Esophagus muscularis mucosa (tissue), 4 donors: ENCODE results near the gene RGS2. TPM values are rescaled to one million over a fixed set of nuclear protein-coding genes. Genes with fewer than 3 reads are reported as not detected.

Experiments used
- DNase-seq: peaks from one replicate; pipeline ENCODE4 v3.0.0-alpha.2; 2017; ENCODE audit errors: extremely low spot score
- H3K27ac ChIP-seq, 4 donors: fragments of 200-600 bp; sonication (generic); replicated peaks in 1 of 4; 1 replicate in 3 of 4; 2 replicates in 1 of 4; pipeline ENCODE4 v1.5.1; 2016 to 2019; ENCODE audit warnings: mild to moderate bottlenecking in 1 of 4
- H3K27me3 ChIP-seq, 4 donors: fragments of 200-600 bp; sonication (generic); one replicate each; pipeline versions ENCODE4 v1.5.1 to v1.6.0; 2016 to 2019
- H3K36me3 ChIP-seq, 4 donors: fragments of 200-600 bp; sonication (generic); one replicate each; pipeline ENCODE4 v1.5.1; 2016 to 2019
- H3K4me1 ChIP-seq, 4 donors: fragments of 200-600 bp; sonication (generic); one replicate each; pipeline ENCODE4 v1.5.1; 2016 to 2019
- H3K4me3 ChIP-seq, 4 donors: fragments of 200-600 bp; sonication (generic); 1 replicate in 2 of 4; 2 replicates in 2 of 4; pipeline ENCODE4 v1.5.1; 2016 to 2019; ENCODE audit warnings: mild to moderate bottlenecking in 4 of 4, moderate library complexity in 1 of 4
- H3K9me3 ChIP-seq, 4 donors: fragments of 200-600 bp; sonication (generic); 1 replicate in 3 of 4; 2 replicates in 1 of 4; pipeline ENCODE4 v1.5.1; 2016 to 2019
- EP300 ChIP-seq: sonication (generic); formaldehyde crosslinking; IDR thresholded peaks from one replicate; pipeline ENCODE4 v1.6.1; 2017; ENCODE audit warnings: antibody characterized with exemption
- POLR2A ChIP-seq: fragments of 450-650 bp; IDR thresholded peaks from one replicate; pipeline ENCODE4 v1.6.1; 2017; ENCODE audit warnings: antibody characterized with exemption, moderate library complexity, mild to moderate bottlenecking, low read depth
- POLR2AphosphoS5 ChIP-seq, 2 donors: sonication (generic); formaldehyde crosslinking; IDR thresholded peaks; one replicate each; pipeline ENCODE4 v1.6.1; 2017; ENCODE audit warnings: antibody characterized with exemption in 2 of 2
- WGBS: methylation state at CpG from one replicate; pipeline ENCODE4 v1.1.5; 2018; 5-methylcytosine and 5-hydroxymethylcytosine counted together
- intact Hi-C: fragments of 100-400 bp; cut with DNase I; formaldehyde crosslinking; loops from one replicate; pipeline ENCODE4 v1.15.1; 2023
- total RNA-seq, 4 donors: library from RNA; depleted of rRNA; stranded (reverse); fragments of >200 nt; gene quantifications; one replicate each; pipeline versions ENCODE4 v1.1.0 to v1.2.1, GENCODE V29; 2016
- TF ChIP-seq, protein P1 (sequence below), 3 experiments: fragments of 200-600 bp in 2 of 3; fragments of 450-650 bp in 1 of 3; sonication (generic) in 2 of 3; IDR thresholded peaks; one replicate each; pipeline ENCODE4 v1.5.1; 2017 to 2019; ENCODE audit warnings: antibody characterized with exemption in 3 of 3, mild to moderate bottlenecking in 2 of 3, moderate library complexity in 1 of 3

The RGS2 gene
- total RNA-seq, 4 donors from 2014 or later, result 337 to 754 (median 525) TPM

DNA sequence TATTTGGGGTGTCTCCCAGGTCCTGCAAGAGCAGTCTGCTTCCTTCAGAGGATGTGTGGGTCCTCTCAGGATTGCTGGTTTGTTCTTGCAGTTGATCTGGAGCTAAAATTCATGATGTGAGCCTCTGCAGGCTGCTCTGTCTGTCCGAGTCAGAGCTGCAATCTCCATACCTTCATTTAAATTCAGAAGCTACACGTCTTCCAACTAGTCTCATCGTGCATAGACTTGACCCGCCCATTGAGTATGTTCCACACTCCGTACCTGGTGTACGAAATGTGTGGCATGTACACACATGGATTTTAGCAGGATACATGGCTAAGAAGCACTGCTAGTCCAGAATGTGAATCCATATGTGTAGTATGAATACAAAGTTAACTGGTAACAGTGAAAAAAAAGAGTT, 25.0 kb upstream of the RGS2 start:
- Histone ChIP-seq H3K36me3 (no peaks in the 10 kb centered on the region), H3K4me3 (no peak overlapping the region), H3K27me3 (no peaks in the 10 kb centered on the region), H3K4me1 (no peaks in the 10 kb centered on the region), H3K9me3 (no peaks in the 10 kb centered on the region), H3K27ac (no peak overlapping the region)
- intact Hi-C loops, result no loop called here
- 85% methylated on average over 6 of the region's 6 CpGs for WGBS
- TF ChIP-seq POLR2AphosphoS5 (IDR thresholded peaks at IDR 0.05) (no peak), EP300 (no peak), POLR2A (no peak)
- TF ChIP-seq, protein P1, sequence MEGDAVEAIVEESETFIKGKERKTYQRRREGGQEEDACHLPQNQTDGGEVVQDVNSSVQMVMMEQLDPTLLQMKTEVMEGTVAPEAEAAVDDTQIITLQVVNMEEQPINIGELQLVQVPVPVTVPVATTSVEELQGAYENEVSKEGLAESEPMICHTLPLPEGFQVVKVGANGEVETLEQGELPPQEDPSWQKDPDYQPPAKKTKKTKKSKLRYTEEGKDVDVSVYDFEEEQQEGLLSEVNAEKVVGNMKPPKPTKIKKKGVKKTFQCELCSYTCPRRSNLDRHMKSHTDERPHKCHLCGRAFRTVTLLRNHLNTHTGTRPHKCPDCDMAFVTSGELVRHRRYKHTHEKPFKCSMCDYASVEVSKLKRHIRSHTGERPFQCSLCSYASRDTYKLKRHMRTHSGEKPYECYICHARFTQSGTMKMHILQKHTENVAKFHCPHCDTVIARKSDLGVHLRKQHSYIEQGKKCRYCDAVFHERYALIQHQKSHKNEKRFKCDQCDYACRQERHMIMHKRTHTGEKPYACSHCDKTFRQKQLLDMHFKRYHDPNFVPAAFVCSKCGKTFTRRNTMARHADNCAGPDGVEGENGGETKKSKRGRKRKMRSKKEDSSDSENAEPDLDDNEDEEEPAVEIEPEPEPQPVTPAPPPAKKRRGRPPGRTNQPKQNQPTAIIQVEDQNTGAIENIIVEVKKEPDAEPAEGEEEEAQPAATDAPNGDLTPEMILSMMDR (IDR thresholded peaks at IDR 0.05), result no peak
- DNase-seq, result no peak

DNA sequence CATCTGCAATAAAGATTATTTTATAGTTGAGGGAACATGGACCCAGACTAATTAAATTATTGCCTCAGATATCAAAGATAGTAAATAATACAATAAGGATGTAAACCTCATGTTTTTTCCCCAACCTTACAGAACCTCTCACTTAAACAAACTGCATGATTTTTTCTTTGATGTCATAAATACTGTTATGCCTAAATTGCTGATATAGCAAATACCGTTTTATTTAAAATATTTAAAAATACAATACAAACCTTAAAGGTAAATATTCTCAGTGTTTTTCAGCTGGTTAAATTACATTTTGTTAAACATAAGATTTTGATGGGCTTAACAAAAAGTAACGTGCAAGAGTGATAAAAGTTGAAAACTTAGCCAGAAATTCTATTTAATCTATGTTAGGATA, 24.4 kb upstream of the RGS2 start:
- 85% methylated on average over 2 of the region's 2 CpGs for WGBS
- H3K9me3 ChIP-seq, result no peaks in the 10 kb centered on the region
- intact Hi-C loops, result no loop called here
- no peaks in the 10 kb centered on the region for H3K4me1 ChIP-seq
- DNase-seq, result no peak
- no peaks in the 10 kb centered on the region for H3K36me3 ChIP-seq
- no peaks in the 10 kb centered on the region for H3K27me3 ChIP-seq
- H3K4me3 ChIP-seq, result no peak overlapping the region
- H3K27ac ChIP-seq, result no peak overlapping the region
- TF ChIP-seq POLR2AphosphoS5 (IDR thresholded peaks at IDR 0.05) (no peak), POLR2A (no peak), EP300 (no peak)
- TF ChIP-seq, protein P1 (IDR thresholded peaks at IDR 0.05), result no peak

DNA sequence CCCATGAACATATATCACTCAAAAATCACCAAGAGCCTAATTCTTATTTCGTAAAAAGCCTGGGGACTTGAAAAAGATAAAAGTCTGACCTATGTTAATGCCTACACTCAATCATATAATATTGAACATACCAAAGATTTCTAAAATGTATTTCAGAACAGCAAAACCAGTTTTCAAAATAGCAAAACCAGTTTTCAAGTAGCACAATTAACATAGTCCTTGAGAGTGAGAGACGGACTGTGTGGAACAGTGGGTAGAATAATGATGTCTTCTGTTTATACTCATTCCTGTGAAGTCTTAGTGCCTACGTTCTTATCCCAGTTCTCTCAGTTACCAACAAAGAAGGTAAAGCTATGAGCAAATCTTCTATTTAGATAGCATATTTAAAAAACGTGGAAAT, 22.3 kb upstream of the RGS2 start:
- TF ChIP-seq, protein P1 (IDR thresholded peaks at IDR 0.05), result no peak
- TF ChIP-seq POLR2AphosphoS5 (IDR thresholded peaks at IDR 0.05) (no peak), POLR2A (no peak), EP300 (no peak)
- Histone ChIP-seq H3K27ac (no peak overlapping the region), H3K9me3 (no peaks in the 10 kb centered on the region), H3K4me3 (no peak overlapping the region), H3K27me3 (no peaks in the 10 kb centered on the region), H3K36me3 (no peaks in the 10 kb centered on the region), H3K4me1 (no peaks in the 10 kb centered on the region)
- DNase-seq, result no peak
- intact Hi-C loops, result no loop called here
- 85% methylated on average over 4 of the region's 4 CpGs for WGBS

DNA sequence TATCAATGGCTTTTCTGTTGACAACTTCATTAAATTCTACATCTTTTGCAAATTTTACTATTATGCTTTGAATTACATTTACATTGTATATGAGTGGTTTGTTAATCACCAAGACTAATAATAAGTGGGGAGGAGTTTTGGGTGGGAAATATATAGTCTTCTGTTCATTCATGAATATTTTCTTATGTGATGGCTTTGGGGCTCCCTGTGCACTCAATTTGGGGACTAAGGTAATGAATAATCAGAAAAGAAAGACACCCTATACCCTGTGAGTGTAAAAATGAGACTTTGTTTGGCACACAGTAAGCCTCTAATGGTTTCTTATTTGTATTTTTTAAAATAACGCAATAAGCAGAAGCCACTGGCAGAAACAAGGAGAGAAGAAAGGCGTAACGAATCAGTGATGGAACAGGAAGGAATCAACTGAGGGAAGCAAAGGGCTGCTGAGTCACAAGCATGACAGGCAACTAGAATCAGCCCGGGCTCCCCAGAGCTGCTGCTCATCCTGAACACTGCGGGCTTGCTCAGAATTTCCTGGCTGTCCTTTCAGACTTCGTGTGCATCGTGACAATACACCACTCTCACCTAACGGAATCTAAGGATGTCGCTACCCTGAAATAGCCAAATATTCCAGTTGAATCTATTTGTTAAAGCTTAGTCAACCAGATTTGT, 20.8 kb upstream of the RGS2 start:
- Histone ChIP-seq H3K9me3 (no peaks in the 10 kb centered on the region), H3K4me1 (no peaks in the 10 kb centered on the region), H3K27me3 (no peaks in the 10 kb centered on the region), H3K27ac (peak overlapping the region in 1 of 4 donors; percentile 7), H3K36me3 (no peaks in the 10 kb centered on the region), H3K4me3 (no peak overlapping the region)
- no peak for TF ChIP-seq EP300
- peak; percentile 14 to 38 for TF ChIP-seq POLR2AphosphoS5 (IDR thresholded peaks at IDR 0.05)
- no peak for TF ChIP-seq POLR2A
- TF ChIP-seq, protein P1 (IDR thresholded peaks at IDR 0.05), result no peak
- intact Hi-C loops, result no loop called here
- WGBS, result 42% methylated on average over 9 of the region's 9 CpGs
- DNase-seq, result no peak

DNA sequence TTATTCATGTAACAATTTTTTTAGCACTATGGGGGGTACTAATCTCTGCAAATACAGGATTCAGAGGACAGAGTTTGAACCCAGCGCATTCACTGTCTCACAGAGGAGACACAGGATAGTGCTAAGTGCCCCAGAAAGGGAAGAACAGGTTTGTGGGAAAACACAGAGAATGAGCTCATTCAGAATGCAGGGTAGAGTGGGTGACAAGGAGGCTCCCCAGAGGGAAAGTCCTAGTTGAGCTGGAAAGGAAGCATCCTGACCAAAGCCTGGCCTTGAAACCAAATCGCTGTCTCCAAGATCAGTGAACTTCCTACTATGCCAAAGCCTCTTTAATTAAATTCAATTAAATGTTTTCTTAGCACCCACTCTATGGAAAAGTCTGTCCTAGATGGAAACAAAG, 19.0 kb upstream of the RGS2 start:
- TF ChIP-seq EP300 (no peak), POLR2A (no peak), POLR2AphosphoS5 (IDR thresholded peaks at IDR 0.05) (no peak)
- TF ChIP-seq, protein P1 (IDR thresholded peaks at IDR 0.05), result no peak
- 100% methylated on average over 2 of the region's 2 CpGs for WGBS
- no peak overlapping the region for H3K4me3 ChIP-seq
- no peak overlapping the region for H3K27ac ChIP-seq
- no peaks in the 10 kb centered on the region for H3K36me3 ChIP-seq
- H3K27me3 ChIP-seq, result no peaks in the 10 kb centered on the region
- DNase-seq, result no peak
- no peaks in the 10 kb centered on the region for H3K9me3 ChIP-seq
- H3K4me1 ChIP-seq, result peaks cover 0 to 9% (median 0%) of the 10 kb centered on the region in 4 donors
- intact Hi-C loops, result no loop called here
